Body of pancreas (tissue), 4 donors: ENCODE data around the gene ANAPC2. TPM values are rescaled to one million over a fixed set of nuclear protein-coding genes. Genes with fewer than 3 reads are reported as not detected.

Experiments
- ATAC-seq: fragments of 150-250 bp; one replicate; pipeline ENCODE4 v1.9.1; 2016
- DNase-seq, 4 donors: peaks; one replicate each; pipeline ENCODE4 v3.0.0-alpha.2; 2019
- H3K27ac ChIP-seq, 4 donors: fragments of 200-600 bp; sonication (generic); 1 replicate in 3 of 4; 2 replicates in 1 of 4; pipeline versions ENCODE4 v1.5.1 to v1.6.1; 2016 to 2019; ENCODE audit warnings: mild to moderate bottlenecking in 1 of 4, mixed read lengths in 1 of 4, moderate library complexity in 1 of 4
- H3K27me3 ChIP-seq, 2 donors: fragments of 200-600 bp; sonication (generic); one replicate each; pipeline ENCODE4 v1.6.0; 2016; ENCODE audit warnings: mild to moderate bottlenecking in 1 of 2
- H3K36me3 ChIP-seq, 2 donors: fragments of 200-600 bp; sonication (generic); replicated peaks in 1 of 2; 2 replicates each; pipeline ENCODE4 v1.5.1; 2016; ENCODE audit warnings: low read depth in 2 of 2; ENCODE audit not compliant: insufficient read depth in 1 of 2
- H3K4me1 ChIP-seq: fragments of 200-600 bp; sonication (generic); one replicate; pipeline ENCODE4 v1.6.0; 2016
- H3K4me3 ChIP-seq, 2 donors: fragments of 200-600 bp; sonication (generic); 1 replicate in 1 of 2; 2 replicates in 1 of 2; pipeline ENCODE4 v1.5.1; 2016 to 2019
- H3K9me3 ChIP-seq, 3 donors: fragments of 200-600 bp; sonication (generic); 1 replicate in 2 of 3; 2 replicates in 1 of 3; pipeline ENCODE4 v1.5.1; 2016
- POLR2A ChIP-seq, 3 donors: fragments of 450-650 bp; IDR thresholded peaks; one replicate each; pipeline ENCODE4 v1.6.1; 2016; ENCODE audit warnings: antibody characterized with exemption in 3 of 3, mild to moderate bottlenecking in 2 of 3
- WGBS, 2 donors: methylation state at CpG; one replicate each; pipeline ENCODE4 v1.1.5; 2017; 5-methylcytosine and 5-hydroxymethylcytosine counted together
- intact Hi-C: fragments of 100-400 bp; cut with DNase I; formaldehyde crosslinking; loops from one replicate; pipeline ENCODE4 v1.15.1; 2023
- total RNA-seq, 2 donors: library from RNA; depleted of rRNA; stranded (reverse); fragments of >200 nt; gene quantifications; one replicate each; pipeline ENCODE4 v1.1.0, GENCODE V29; 2016
- TF ChIP-seq, protein P1 (sequence below), 7 experiments: fragments of 450-650 bp in 4 of 7; fragments of 200-600 bp in 3 of 7; sonication (generic) in 3 of 7; IDR thresholded peaks; one replicate each; pipeline ENCODE4 v1.5.1; 2016 to 2019; ENCODE audit warnings: antibody characterized with exemption in 7 of 7

ANAPC2 gene
- total RNA-seq, 2 donors from 2014 or later = 24.1 to 51.7 TPM

- Histone ChIP-seq H3K4me1 (peaks cover 9% of the 10 kb centered on the region), H3K27ac (no peak overlapping the region), H3K36me3 (no peaks in the 10 kb centered on the region), H3K4me3 (no peak overlapping the region), H3K27me3 (no peaks in the 10 kb centered on the region), H3K9me3 (no peaks in the 10 kb centered on the region)
- WGBS, 2 donors = 78 to 82% methylated on average over 21 of the region's 21 CpGs
- ATAC-seq = no peak
- no peak for DNase-seq
- intact Hi-C loops = no loop called here
- TF ChIP-seq POLR2A (IDR thresholded peaks at IDR 0.05) = no peak
- TF ChIP-seq, protein P1, sequence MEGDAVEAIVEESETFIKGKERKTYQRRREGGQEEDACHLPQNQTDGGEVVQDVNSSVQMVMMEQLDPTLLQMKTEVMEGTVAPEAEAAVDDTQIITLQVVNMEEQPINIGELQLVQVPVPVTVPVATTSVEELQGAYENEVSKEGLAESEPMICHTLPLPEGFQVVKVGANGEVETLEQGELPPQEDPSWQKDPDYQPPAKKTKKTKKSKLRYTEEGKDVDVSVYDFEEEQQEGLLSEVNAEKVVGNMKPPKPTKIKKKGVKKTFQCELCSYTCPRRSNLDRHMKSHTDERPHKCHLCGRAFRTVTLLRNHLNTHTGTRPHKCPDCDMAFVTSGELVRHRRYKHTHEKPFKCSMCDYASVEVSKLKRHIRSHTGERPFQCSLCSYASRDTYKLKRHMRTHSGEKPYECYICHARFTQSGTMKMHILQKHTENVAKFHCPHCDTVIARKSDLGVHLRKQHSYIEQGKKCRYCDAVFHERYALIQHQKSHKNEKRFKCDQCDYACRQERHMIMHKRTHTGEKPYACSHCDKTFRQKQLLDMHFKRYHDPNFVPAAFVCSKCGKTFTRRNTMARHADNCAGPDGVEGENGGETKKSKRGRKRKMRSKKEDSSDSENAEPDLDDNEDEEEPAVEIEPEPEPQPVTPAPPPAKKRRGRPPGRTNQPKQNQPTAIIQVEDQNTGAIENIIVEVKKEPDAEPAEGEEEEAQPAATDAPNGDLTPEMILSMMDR (IDR thresholded peaks at IDR 0.05) = no peak
These were observed 24.2 kb upstream of the ANAPC2 start for GRCh38 chr9:137212520-137212919.

DNA sequence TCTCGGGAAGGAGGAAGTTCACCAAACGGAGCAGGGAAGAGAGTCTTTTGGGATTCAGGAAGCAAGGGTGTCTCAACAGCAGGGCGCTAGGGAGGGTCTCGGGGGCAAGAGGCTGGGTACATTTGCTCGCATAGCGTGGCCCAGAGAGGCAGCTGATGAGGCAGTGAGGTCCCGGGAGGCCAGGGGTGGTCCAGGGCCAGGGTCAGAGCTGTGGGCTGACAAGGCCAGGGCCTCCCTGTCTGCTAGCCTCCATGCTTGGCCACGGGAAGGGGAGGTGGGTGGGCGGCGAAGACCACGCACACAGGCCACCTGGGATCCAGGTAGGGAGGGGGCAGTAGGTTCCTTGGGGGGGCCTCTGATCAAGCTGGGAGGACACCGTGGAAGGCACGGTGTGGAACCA lies 23.2 kb upstream of the ANAPC2 start:
- ATAC-seq (no peak), DNase-seq (no peak)
- Histone ChIP-seq H3K36me3 (no peaks in the 10 kb centered on the region), H3K4me3 (no peak overlapping the region), H3K27ac (no peak overlapping the region), H3K27me3 (no peaks in the 10 kb centered on the region), H3K9me3 (no peaks in the 10 kb centered on the region), H3K4me1 (peaks cover 6% of the 10 kb centered on the region)
- WGBS, 2 donors = 76 to 88% methylated on average over 11 to 13 of the region's 13 CpGs
- TF ChIP-seq, protein P1 (IDR thresholded peaks at IDR 0.05) = no peak
- no peak for TF ChIP-seq POLR2A (IDR thresholded peaks at IDR 0.05)
- intact Hi-C loops = no loop called here

GRCh38 chr9:137206602-137207001 lies 18.2 kb upstream of the ANAPC2 start:
- H3K36me3 ChIP-seq = no peaks in the 10 kb centered on the region
- ATAC-seq (no peak), DNase-seq (no peak)
- 34 to 43% methylated on average over 7 of the region's 7 CpGs for WGBS, 2 donors
- no peak for TF ChIP-seq POLR2A (IDR thresholded peaks at IDR 0.05)
- TF ChIP-seq, protein P1 (IDR thresholded peaks at IDR 0.05) = no peak
- no peak overlapping the region for H3K4me3 ChIP-seq
- H3K9me3 ChIP-seq = no peaks in the 10 kb centered on the region
- H3K27me3 ChIP-seq = no peaks in the 10 kb centered on the region
- H3K27ac ChIP-seq = no peak overlapping the region
- intact Hi-C loops = no loop called here
- H3K4me1 ChIP-seq = peaks cover 46% of the 10 kb centered on the region

DNA sequence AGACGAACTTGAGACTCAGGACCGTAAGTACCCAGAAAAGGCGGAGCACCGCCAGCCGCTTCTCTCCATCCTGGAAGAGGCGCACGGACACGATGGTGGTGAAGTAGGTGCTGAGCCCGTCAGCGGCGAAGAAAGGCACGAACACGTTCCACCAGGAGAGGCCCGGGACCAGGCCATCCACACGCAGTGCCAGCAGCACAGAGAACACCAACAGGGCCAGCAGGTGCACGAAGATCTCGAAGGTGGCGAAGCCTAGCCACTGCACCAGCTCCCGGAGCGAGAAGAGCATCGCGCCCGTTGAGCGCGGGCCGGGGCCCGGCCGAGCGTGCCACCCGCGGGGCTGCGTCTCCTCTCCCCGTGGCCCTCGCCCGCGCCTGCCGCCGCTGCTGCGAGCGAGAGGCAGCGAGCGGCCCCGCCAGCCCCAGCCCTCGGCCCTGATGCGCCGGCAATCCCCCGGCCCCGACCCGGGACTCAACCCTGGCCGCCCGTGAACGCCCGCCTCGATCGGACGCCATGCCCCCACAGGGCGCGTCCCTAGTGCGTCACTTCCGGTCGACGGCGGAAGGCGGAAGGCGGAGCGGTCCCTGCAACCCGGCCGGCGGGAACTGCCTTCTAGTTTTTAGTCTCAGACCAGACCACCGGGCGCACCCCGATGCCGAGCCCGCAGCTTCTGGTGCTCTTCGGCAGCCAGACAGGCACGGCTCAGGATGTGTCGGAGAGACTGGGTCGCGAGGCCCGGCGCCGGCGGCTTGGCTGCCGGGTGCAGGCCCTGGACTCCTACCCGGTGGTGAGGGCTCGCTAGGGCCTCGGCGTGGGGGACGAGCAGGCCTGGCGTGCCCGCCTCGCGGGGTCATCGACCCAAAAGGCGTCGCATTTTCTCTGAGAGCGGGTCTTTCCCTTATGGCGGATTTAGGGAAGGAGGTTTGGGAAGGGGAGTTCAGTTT lies 17.0 kb upstream of the ANAPC2 start, which contains the start of the genes NDOR1 and TMEM203:
NDOR1 (plus strand) TSS at position 575 of the 944 bp plus-strand sequence; CDS start at position 653, 78 bp downstream.
TMEM203 (minus strand) TSS at position 523 of the 944 bp plus-strand sequence; CDS start at position 289, 234 bp downstream.
- no peaks in the 10 kb centered on the region for H3K36me3 ChIP-seq
- DNase-seq (peak; percentile 87 to 92 (median 90)), ATAC-seq (peak; percentile 51)
- H3K4me3 ChIP-seq = peak within 1 kb of the TSS; percentile 83 to 97
- TF ChIP-seq, protein P1 (IDR thresholded peaks at IDR 0.05) = no peak
- peak; percentile 53 to 77 (median 66) for TF ChIP-seq POLR2A (IDR thresholded peaks at IDR 0.05)
- H3K9me3 ChIP-seq = no peaks in the 10 kb centered on the region
- H3K27ac ChIP-seq = peak within 1 kb of the TSS; percentile 73 to 90 (median 82)
- no peaks in the 10 kb centered on the region for H3K27me3 ChIP-seq
- peaks cover 53% of the 10 kb centered on the region for H3K4me1 ChIP-seq
- 0% methylated on average over 1 to 74 of the region's 98 CpGs for WGBS, 2 donors
- intact Hi-C loops = no loop called here
